Loucy (cell line): ENCODE data around the gene DCPS.

Source experiments
- EZH2phosphoT487 ChIP-seq: fragments of 200-600 bp; IDR thresholded peaks from 2 replicates; pipeline ENCODE4 v1.6.1; 2018; ENCODE audit warnings: antibody characterized with exemption, mild to moderate bottlenecking, moderate library complexity, borderline replicate concordance
- TF ChIP-seq, protein P1 (sequence below): fragments of 200-600 bp; sonication (generic); conservative IDR thresholded peaks from 2 replicates; pipeline ENCODE4 v1.5.1; 2014; ENCODE audit warnings: mild to moderate bottlenecking, antibody characterized with exemption, low read length

DNA sequence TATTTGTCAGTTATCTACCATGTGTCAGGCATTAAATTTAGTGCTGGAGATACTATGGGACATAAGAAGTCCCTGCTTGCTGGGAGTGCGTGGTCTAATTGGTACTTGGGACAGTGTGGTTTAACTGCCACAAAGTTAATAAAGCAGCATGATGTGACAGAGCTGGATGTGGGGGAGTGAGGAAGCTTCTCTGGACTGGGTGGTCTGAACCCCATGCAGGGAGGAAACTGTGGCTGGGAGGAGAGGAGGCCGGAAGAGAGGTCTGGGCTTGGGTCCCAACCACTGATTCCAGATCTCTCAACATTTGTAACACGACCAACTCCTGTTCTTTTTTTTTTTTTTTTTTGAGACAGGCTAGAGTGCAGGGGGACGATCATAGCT, 88.8 kb downstream of the DCPS start:
- TF ChIP-seq, protein P1, sequence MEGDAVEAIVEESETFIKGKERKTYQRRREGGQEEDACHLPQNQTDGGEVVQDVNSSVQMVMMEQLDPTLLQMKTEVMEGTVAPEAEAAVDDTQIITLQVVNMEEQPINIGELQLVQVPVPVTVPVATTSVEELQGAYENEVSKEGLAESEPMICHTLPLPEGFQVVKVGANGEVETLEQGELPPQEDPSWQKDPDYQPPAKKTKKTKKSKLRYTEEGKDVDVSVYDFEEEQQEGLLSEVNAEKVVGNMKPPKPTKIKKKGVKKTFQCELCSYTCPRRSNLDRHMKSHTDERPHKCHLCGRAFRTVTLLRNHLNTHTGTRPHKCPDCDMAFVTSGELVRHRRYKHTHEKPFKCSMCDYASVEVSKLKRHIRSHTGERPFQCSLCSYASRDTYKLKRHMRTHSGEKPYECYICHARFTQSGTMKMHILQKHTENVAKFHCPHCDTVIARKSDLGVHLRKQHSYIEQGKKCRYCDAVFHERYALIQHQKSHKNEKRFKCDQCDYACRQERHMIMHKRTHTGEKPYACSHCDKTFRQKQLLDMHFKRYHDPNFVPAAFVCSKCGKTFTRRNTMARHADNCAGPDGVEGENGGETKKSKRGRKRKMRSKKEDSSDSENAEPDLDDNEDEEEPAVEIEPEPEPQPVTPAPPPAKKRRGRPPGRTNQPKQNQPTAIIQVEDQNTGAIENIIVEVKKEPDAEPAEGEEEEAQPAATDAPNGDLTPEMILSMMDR, result no peak
- no peak for TF ChIP-seq EZH2phosphoT487
